IgD-negative memory B cell (primary cell): ENCODE results near the gene PPP1R3F. TPM values are rescaled to one million over a fixed set of nuclear protein-coding genes. Genes with fewer than 3 reads are reported as not detected.
A peak's percentile ranks its signal among the peaks of the same experiment; 100 is the strongest.

Experiments used
- H3K27ac Mint-ChIP-seq, 3 donors: one replicate each; pipeline ENCODE4 v1.8.0; 2020 to 2022; ENCODE audit warnings: mild to moderate bottlenecking in 3 of 3, mixed read lengths in 3 of 3, moderate library complexity in 1 of 3
- H3K27me3 Mint-ChIP-seq: one replicate; pipeline ENCODE4 v1.8.0; 2021; ENCODE audit warnings: mixed read lengths
- H3K36me3 Mint-ChIP-seq: one replicate; pipeline ENCODE4 v1.8.0; 2020; ENCODE audit warnings: mild to moderate bottlenecking, mixed read lengths
- H3K4me1 Mint-ChIP-seq, 3 donors: one replicate each; pipeline ENCODE4 v1.8.0; 2020 to 2022; ENCODE audit warnings: mixed read lengths in 3 of 3, mild to moderate bottlenecking in 1 of 3
- H3K4me3 Mint-ChIP-seq, 4 donors: one replicate each; pipeline ENCODE4 v1.8.0; 2020 to 2022; ENCODE audit warnings: mild to moderate bottlenecking in 4 of 4, mixed read lengths in 4 of 4, moderate library complexity in 3 of 4
- H3K9me3 Mint-ChIP-seq, 3 donors: one replicate each; pipeline ENCODE4 v1.8.0; 2020 to 2021; ENCODE audit warnings: mixed read lengths in 3 of 3, mild to moderate bottlenecking in 1 of 3
- polyA plus RNA-seq: library from polyadenylated mRNA; unstranded; fragments of 300-500 nt; fragmentation: Illumina TruSeq; gene quantifications from one replicate; pipeline ENCODE4 v1.2.3, GENCODE V29; 2021

The PPP1R3F gene
- polyA plus RNA-seq = 3.1 TPM

- Mint-ChIP-seq H3K9me3 (no peaks in the 10 kb centered on the region), H3K27ac (peak within 1 kb of the TSS; percentile 95 to 99 (median 96)), H3K4me3 (peak within 1 kb of the TSS; percentile 89 to 98 (median 96)), H3K36me3 (peaks cover 3% of the 10 kb centered on the region), H3K4me1 (peaks cover 5 to 26% (median 16%) of the 10 kb centered on the region in 3 donors), H3K27me3 (no peaks in the 10 kb centered on the region)
Observed at GRCh38 chrX:49269767-49270248, at the start of gene PPP1R3F. Gene PPP1R3F (plus strand): TSS chrX:49269793. CDS start chrX:49269870, 77 bp downstream.

- H3K4me1 Mint-ChIP-seq = peaks cover 0 to 2% (median 2%) of the 10 kb centered on the region in 3 donors
- no peak overlapping the region for H3K27ac Mint-ChIP-seq
- H3K9me3 Mint-ChIP-seq = peaks cover 0 to 5% (median 0%) of the 10 kb centered on the region in 3 donors
- no peaks in the 10 kb centered on the region for H3K36me3 Mint-ChIP-seq
- peaks cover 7% of the 10 kb centered on the region for H3K27me3 Mint-ChIP-seq
- no peak overlapping the region for H3K4me3 Mint-ChIP-seq
Observed at GRCh38 chrX:49220100-49220499, 49.5 kb upstream of the PPP1R3F start.

- Mint-ChIP-seq H3K4me3 (no peak overlapping the region), H3K36me3 (peaks cover 1% of the 10 kb centered on the region), H3K4me1 (peaks cover 0 to 2% (median 2%) of the 10 kb centered on the region in 3 donors), H3K9me3 (peaks cover 0 to 3% (median 0%) of the 10 kb centered on the region in 3 donors), H3K27me3 (peaks cover 5% of the 10 kb centered on the region), H3K27ac (no peak overlapping the region)
Observed at GRCh38 chrX:49221868-49222267, 47.7 kb upstream of the PPP1R3F start.

- H3K27ac Mint-ChIP-seq = no peak overlapping the region
- peaks cover 4% of the 10 kb centered on the region for H3K27me3 Mint-ChIP-seq
- H3K4me1 Mint-ChIP-seq = peaks cover 0 to 7% (median 4%) of the 10 kb centered on the region in 3 donors
- no peak overlapping the region for H3K4me3 Mint-ChIP-seq
- peaks cover 3% of the 10 kb centered on the region for H3K36me3 Mint-ChIP-seq
- peaks cover 0 to 4% (median 1%) of the 10 kb centered on the region in 3 donors for H3K9me3 Mint-ChIP-seq
Observed at GRCh38 chrX:49225858-49226257, 43.7 kb upstream of the PPP1R3F start.

- Mint-ChIP-seq H3K27ac (no peak overlapping the region), H3K27me3 (peaks cover 4% of the 10 kb centered on the region), H3K36me3 (peaks cover 3% of the 10 kb centered on the region), H3K9me3 (peaks cover 0 to 4% (median 1%) of the 10 kb centered on the region in 3 donors), H3K4me1 (peaks cover 0 to 5% (median 3%) of the 10 kb centered on the region in 3 donors), H3K4me3 (no peak overlapping the region)
Observed at GRCh38 chrX:49226946-49227345, 42.6 kb upstream of the PPP1R3F start.

GRCh38 chrX:49227726-49228125 lies 41.9 kb upstream of the PPP1R3F start:
- peaks cover 3% of the 10 kb centered on the region for H3K36me3 Mint-ChIP-seq
- peaks cover 0 to 4% (median 3%) of the 10 kb centered on the region in 3 donors for H3K4me1 Mint-ChIP-seq
- H3K9me3 Mint-ChIP-seq = peaks cover 0 to 4% (median 1%) of the 10 kb centered on the region in 3 donors
- peaks cover 4% of the 10 kb centered on the region for H3K27me3 Mint-ChIP-seq
- peak overlapping the region in 2 of 4 donors; percentile 13 to 25 for H3K4me3 Mint-ChIP-seq
- H3K27ac Mint-ChIP-seq = no peak overlapping the region

- peaks cover 4% of the 10 kb centered on the region for H3K27me3 Mint-ChIP-seq
- H3K27ac Mint-ChIP-seq = no peak overlapping the region
Observed at GRCh38 chrX:49228185-49228584, 41.4 kb upstream of the PPP1R3F start.

GRCh38 chrX:49230500-49231232 lies 38.9 kb upstream of the PPP1R3F start:
- peaks cover 4% of the 10 kb centered on the region for H3K36me3 Mint-ChIP-seq
- peak overlapping the region; percentile 92 to 95 (median 93) for H3K27ac Mint-ChIP-seq
- H3K27me3 Mint-ChIP-seq = no peaks in the 10 kb centered on the region
- H3K4me1 Mint-ChIP-seq = peaks cover 6 to 8% (median 8%) of the 10 kb centered on the region in 3 donors
- H3K9me3 Mint-ChIP-seq = peaks cover 0 to 4% (median 1%) of the 10 kb centered on the region in 3 donors
- H3K4me3 Mint-ChIP-seq = peak overlapping the region; percentile 84 to 95 (median 92)

More at GRCh38 chrX:49228185-49228584, 41.4 kb upstream of the PPP1R3F start:
- Mint-ChIP-seq H3K4me3 (peak overlapping the region in 1 of 4 donors; percentile 25), H3K9me3 (peaks cover 0 to 4% (median 1%) of the 10 kb centered on the region in 3 donors), H3K4me1 (peaks cover 0 to 4% (median 3%) of the 10 kb centered on the region in 3 donors), H3K36me3 (peaks cover 4% of the 10 kb centered on the region)

GRCh38 chrX:49231333-49232000 lies 38.1 kb upstream of the PPP1R3F start:
- H3K9me3 Mint-ChIP-seq = peaks cover 0 to 4% (median 1%) of the 10 kb centered on the region in 3 donors
- H3K36me3 Mint-ChIP-seq = peaks cover 4% of the 10 kb centered on the region
- H3K4me3 Mint-ChIP-seq = peak overlapping the region; percentile 39 to 93 (median 88)
- peaks cover 6 to 10% (median 8%) of the 10 kb centered on the region in 3 donors for H3K4me1 Mint-ChIP-seq
- peak overlapping the region in 2 of 3 donors; percentile 93 to 95 for H3K27ac Mint-ChIP-seq
- H3K27me3 Mint-ChIP-seq = no peaks in the 10 kb centered on the region

- Mint-ChIP-seq H3K27me3 (no peaks in the 10 kb centered on the region), H3K36me3 (peaks cover 2% of the 10 kb centered on the region), H3K4me3 (peak overlapping the region in 1 of 4 donors; percentile 69), H3K27ac (peak overlapping the region in 1 of 3 donors; percentile 16), H3K4me1 (peaks cover 12 to 20% (median 12%) of the 10 kb centered on the region in 3 donors), H3K9me3 (peaks cover 0 to 4% (median 0%) of the 10 kb centered on the region in 3 donors)
Observed at GRCh38 chrX:49232525-49232924, 37.1 kb upstream of the PPP1R3F start.

GRCh38 chrX:49233176-49233575 lies 36.4 kb upstream of the PPP1R3F start, which contains the start of gene CACNA1F:
Gene CACNA1F (minus strand): TSS chrX:49233340. CDS start chrX:49233309, 31 bp downstream.
- Mint-ChIP-seq H3K36me3 (peaks cover 1% of the 10 kb centered on the region), H3K9me3 (no peaks in the 10 kb centered on the region), H3K4me3 (peak within 1 kb of the TSS in 1 of 4 donors; percentile 69), H3K27ac (peak within 1 kb of the TSS in 2 of 3 donors; percentile 16 to 93), H3K4me1 (peaks cover 12 to 20% (median 12%) of the 10 kb centered on the region in 3 donors), H3K27me3 (no peaks in the 10 kb centered on the region)

GRCh38 chrX:49233887-49234555 lies 35.6 kb upstream of the PPP1R3F start:
- Mint-ChIP-seq H3K36me3 (peaks cover 1% of the 10 kb centered on the region), H3K4me1 (peaks cover 12 to 20% (median 12%) of the 10 kb centered on the region in 3 donors), H3K27ac (no peak overlapping the region), H3K4me3 (no peak overlapping the region), H3K9me3 (no peaks in the 10 kb centered on the region), H3K27me3 (no peaks in the 10 kb centered on the region)

GRCh38 chrX:49237060-49237459 lies 32.5 kb upstream of the PPP1R3F start:
- peak overlapping the region in 2 of 3 donors; percentile 11 to 56 for H3K27ac Mint-ChIP-seq
- no peaks in the 10 kb centered on the region for H3K9me3 Mint-ChIP-seq
- H3K27me3 Mint-ChIP-seq = no peaks in the 10 kb centered on the region
- H3K4me3 Mint-ChIP-seq = peak overlapping the region; percentile 72 to 84 (median 79)
- H3K36me3 Mint-ChIP-seq = peaks cover 1% of the 10 kb centered on the region
- H3K4me1 Mint-ChIP-seq = peaks cover 9 to 16% (median 12%) of the 10 kb centered on the region in 3 donors

GRCh38 chrX:49238735-49239134 lies 30.9 kb upstream of the PPP1R3F start:
- H3K27ac Mint-ChIP-seq = no peak overlapping the region

More at GRCh38 chrX:49238735-49239134, 30.9 kb upstream of the PPP1R3F start:
- Mint-ChIP-seq H3K9me3 (no peaks in the 10 kb centered on the region), H3K36me3 (no peaks in the 10 kb centered on the region), H3K4me3 (no peak overlapping the region), H3K27me3 (no peaks in the 10 kb centered on the region), H3K4me1 (peaks cover 9 to 16% (median 12%) of the 10 kb centered on the region in 3 donors)
